GM12878 (cell line): ENCODE results near the gene MYO7A. TPM values are rescaled to one million over a fixed set of nuclear protein-coding genes. Genes with fewer than 3 reads are reported as not detected.

Source experiments
- ATAC-seq: fragments of 200-7000 bp; cut with Tn5 transposase; 3 replicates; pipeline ENCODE4 v1.9.1; 2020; ENCODE audit warnings: mild to moderate bottlenecking, moderate library complexity
- BruUV-seq: library from RNA; stranded (reverse); fragments of 400-500 nt; replicated peaks from 2 replicates; lab custom pipeline; 2021; lab: Mats Ljungman, UMichigan
- CTCF ChIA-PET: fragments of 300-600 bp; sonication (Branson Sonifier 250); formaldehyde crosslinking; extraction: SDS; loops from one replicate; lab custom pipeline; 2021; ENCODE audit warnings: inconsistent platforms; lab: Yijun Ruan, JAX
- POLR2A ChIA-PET: fragments of 350-600 bp; formaldehyde crosslinking; extraction: SDS; loops from one replicate; lab custom pipeline; 2021; ENCODE audit warnings: inconsistent platforms; lab: Charles Lee
- RAD21 ChIA-PET: fragments of 300-600 bp; sonication (Branson Sonifier 250); formaldehyde crosslinking; loops from one replicate; lab custom pipeline; 2023; ENCODE audit warnings: antibody characterized with exemption; ENCODE audit not compliant: unreplicated experiment; lab: Charles Lee
- SMC1A ChIA-PET: fragments of 300-600 bp; sonication (Branson Sonifier 250); formaldehyde crosslinking; loops from one replicate; lab custom pipeline; 2023; ENCODE audit not compliant: unreplicated experiment, uncharacterized antibody; lab: Charles Lee
- DNase-seq: peaks from one replicate; pipeline ENCODE4 v3.0.0-alpha.2; 2011; ENCODE audit warnings: low read depth, low spot score
- FAIRE-seq: peaks from 3 replicates; lab custom pipeline; 2011; peaks lifted over from hg19 to GRCh38; lab: Jason Lieb, UNC
- H2AFZ ChIP-seq: 2 replicates; pipeline ENCODE4 v1.6.0; 2011; ENCODE audit warnings: low read depth, low read length, control low read depth; ENCODE audit not compliant: control insufficient read depth
- H3K27ac ChIP-seq: 2 replicates; pipeline ENCODE4 v1.5.1; 2011; ENCODE audit warnings: control low read depth; ENCODE audit not compliant: control insufficient read depth, insufficient read depth
- H3K27me3 ChIP-seq, 2 experiments: replicated peaks in 1 of 2; 2 replicates each; pipeline versions ENCODE4 v1.6.0 to v1.6.1; 2011; ENCODE audit warnings: low read length in 1 of 2; ENCODE audit not compliant: control insufficient read depth in 2 of 2, insufficient read depth in 2 of 2
- H3K36me3 ChIP-seq, 2 experiments: 2 replicates each; pipeline ENCODE4 v1.5.1; 2011; ENCODE audit warnings: low read length in 1 of 2; ENCODE audit not compliant: control insufficient read depth in 2 of 2, insufficient read depth in 2 of 2
- H3K4me1 ChIP-seq: 2 replicates; pipeline ENCODE4 v1.6.1; 2011; ENCODE audit warnings: mild to moderate bottlenecking, low read length, moderate library complexity, mixed read lengths; ENCODE audit not compliant: control insufficient read depth, insufficient read depth
- H3K4me2 ChIP-seq: 2 replicates; pipeline ENCODE4 v1.6.0; 2011; ENCODE audit warnings: control low read depth; ENCODE audit not compliant: control insufficient read depth, insufficient read depth
- H3K4me3 ChIP-seq: fragments of 200-600 bp; sonication (generic); 2 replicates; pipeline ENCODE4 v1.5.1; 2016
- H3K79me2 ChIP-seq: 2 replicates; pipeline ENCODE4 v1.6.0; 2011; ENCODE audit warnings: low read length; ENCODE audit not compliant: control insufficient read depth, insufficient read depth
- H3K9ac ChIP-seq: 2 replicates; pipeline ENCODE4 v1.8.0; 2011; ENCODE audit warnings: low read length, control low read depth, mixed read lengths; ENCODE audit not compliant: control insufficient read depth, insufficient read depth
- H3K9me3 ChIP-seq: replicated peaks from 3 replicates; pipeline ENCODE4 v1.5.1; 2011; ENCODE audit warnings: mild to moderate bottlenecking, low read length; ENCODE audit not compliant: control insufficient read depth, insufficient read depth
- H4K20me1 ChIP-seq: 2 replicates; pipeline ENCODE4 v1.6.0; 2011; ENCODE audit not compliant: control insufficient read depth, insufficient read depth
- DPF2 ChIP-seq: fragments of 450-650 bp; IDR thresholded peaks from 2 replicates; pipeline ENCODE4 v1.6.1; 2017; ENCODE audit warnings: mild to moderate bottlenecking
- MEF2B ChIP-seq: fragments of 450-650 bp; IDR thresholded peaks from 2 replicates; pipeline ENCODE4 v1.6.1; 2018; ENCODE audit warnings: mild to moderate bottlenecking, moderate library complexity; ENCODE audit not compliant: partially characterized antibody, poor library complexity, severe bottlenecking
- PAX5 ChIP-seq: IDR thresholded peaks from 2 replicates; pipeline ENCODE4 v1.6.1; 2011; ENCODE audit warnings: low read depth, low read length, borderline replicate concordance
- POLR2AphosphoS2 ChIP-seq: IDR thresholded peaks from 2 replicates; pipeline ENCODE4 v1.6.1; 2011; ENCODE audit warnings: low read depth, mild to moderate bottlenecking, low read length, improper control_type of control experiment, moderate library complexity
- TCF3 ChIP-seq: IDR thresholded peaks from 2 replicates; pipeline ENCODE4 v1.6.1; 2012; ENCODE audit warnings: low read depth, mild to moderate bottlenecking, low read length, borderline replicate concordance; ENCODE audit not compliant: insufficient read depth
- ZNF207 ChIP-seq: fragments of 450-650 bp; IDR thresholded peaks from 2 replicates; pipeline ENCODE4 v1.6.1; 2014; ENCODE audit warnings: antibody characterized with exemption, mild to moderate bottlenecking, borderline replicate concordance
- ZNF622 ChIP-seq: fragments of 450-650 bp; IDR thresholded peaks from 2 replicates; pipeline ENCODE4 v1.6.1; 2017; ENCODE audit warnings: mild to moderate bottlenecking, inconsistent platforms
- WGBS: methylation state at CpG from one replicate; pipeline ENCODE4 v1.1.6; 2016; ENCODE audit warnings: low lambda C conversion rate; ENCODE audit not compliant: insufficient replicate concordance, insufficient coverage; ENCODE audit errors: missing lambda C conversion rate; 5-methylcytosine and 5-hydroxymethylcytosine counted together
- in situ Hi-C: fragments of 300-500 bp; cut with MboI; formaldehyde crosslinking; loops from 9 replicates; pipeline ENCODE4 v1.14.3; 2018; ENCODE audit warnings: mixed read lengths
- intact Hi-C: fragments of 100-400 bp; cut with micrococcal nuclease; formaldehyde crosslinking; loops from one replicate; pipeline ENCODE4 v1.14.2; 2022; ENCODE audit not compliant: unreplicated experiment
- polyA plus RNA-seq, 11 experiments: library from polyadenylated mRNA; depleted of rRNA in 4 of 11; unstranded in 6 of 11; stranded (reverse) in 5 of 11; fragments of >200 nt; fragmentation: Nextera tagmentation in 4 of 11; fragmentation: Illumina TruSeq in 1 of 11; extraction: Ambion mirVana in 4 of 11; extraction: Trizol in 1 of 11; gene quantifications; 1 replicate in 1 of 11; 2 replicates in 10 of 11; pipeline versions ENCODE4 v1.2.1 to v1.2.3, GENCODE V29; 2011 to 2016; ENCODE audit warnings: inconsistent platforms in 2 of 11, missing spikeins in 2 of 11, low read depth in 1 of 11
- total RNA-seq, 4 experiments: library from RNA; depleted of rRNA in 3 of 4; stranded (reverse); fragments of >200 nt in 3 of 4; fragmentation: Illumina TruSeq in 1 of 4; extraction: Trizol in 1 of 4; gene quantifications; 2 replicates each; pipeline versions ENCODE4 v1.2.1 to v1.2.3, GENCODE V29; 2013 to 2021
- TF ChIP-seq, protein P1 (sequence below): fragments of 450-650 bp; IDR thresholded peaks from 2 replicates; pipeline ENCODE4 v1.6.1; 2014; ENCODE audit warnings: mild to moderate bottlenecking

Gene MYO7A
- total and polyA plus RNA-seq, 10 of the 15 experiments (the other 5 are each of a cell fraction or from before 2014, with no cell fraction given), result 0.01 to 0.21 (median 0.04) TPM; not detected in 6

DNA sequence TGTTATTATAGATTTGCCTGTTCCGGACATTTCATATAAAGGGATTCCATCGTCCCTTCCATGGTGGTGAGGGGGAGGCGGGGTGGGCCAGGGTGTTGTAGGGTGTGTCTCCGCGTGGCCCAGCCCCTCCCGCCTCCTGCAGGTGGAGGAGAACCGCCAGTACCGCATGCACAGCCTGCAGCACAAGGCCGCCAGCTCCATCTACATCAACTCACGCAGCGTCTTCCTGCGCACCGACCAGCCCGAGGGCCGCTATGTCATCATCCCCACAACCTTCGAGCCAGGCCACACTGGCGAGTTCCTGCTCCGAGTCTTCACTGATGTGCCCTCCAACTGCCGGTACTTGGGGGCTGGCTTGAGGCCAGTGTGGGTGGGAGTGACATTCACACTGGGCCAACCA lies 7.5 kb upstream of the MYO7A start:
- H3K27me3 ChIP-seq, result no peaks in the 10 kb centered on the region; a peak in 2 of 4 replicates
- TF ChIP-seq, protein P1, sequence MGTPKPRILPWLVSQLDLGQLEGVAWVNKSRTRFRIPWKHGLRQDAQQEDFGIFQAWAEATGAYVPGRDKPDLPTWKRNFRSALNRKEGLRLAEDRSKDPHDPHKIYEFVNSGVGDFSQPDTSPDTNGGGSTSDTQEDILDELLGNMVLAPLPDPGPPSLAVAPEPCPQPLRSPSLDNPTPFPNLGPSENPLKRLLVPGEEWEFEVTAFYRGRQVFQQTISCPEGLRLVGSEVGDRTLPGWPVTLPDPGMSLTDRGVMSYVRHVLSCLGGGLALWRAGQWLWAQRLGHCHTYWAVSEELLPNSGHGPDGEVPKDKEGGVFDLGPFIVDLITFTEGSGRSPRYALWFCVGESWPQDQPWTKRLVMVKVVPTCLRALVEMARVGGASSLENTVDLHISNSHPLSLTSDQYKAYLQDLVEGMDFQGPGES, result no peak
- TF ChIP-seq POLR2AphosphoS2 (no peak), TCF3 (no peak), ZNF207 (no peak), MEF2B (no peak), ZNF622 (no peak), DPF2 (no peak), PAX5 (no peak)
- FAIRE-seq, result no peak
- SMC1A ChIA-PET, result no interaction called here
- H3K27ac ChIP-seq, result no peak overlapping the region
- no peak for ATAC-seq
- no peaks in the 10 kb centered on the region for H3K79me2 ChIP-seq
- in situ Hi-C loops (no loop called here), intact Hi-C loops (no loop called here)
- H3K9ac ChIP-seq, result no peak overlapping the region
- RAD21 ChIA-PET, result no interaction called here
- H2AFZ ChIP-seq, result no peak overlapping the region
- DNase-seq, result no peak
- no peaks in the 10 kb centered on the region for H3K9me3 ChIP-seq
- H3K4me1 ChIP-seq, result no peaks in the 10 kb centered on the region
- 55% methylated on average over 15 of the region's 19 CpGs for WGBS
- CTCF ChIA-PET, result no interaction called here
- POLR2A ChIA-PET, result no interaction called here
- no peaks in the 10 kb centered on the region for H4K20me1 ChIP-seq
- no peak overlapping the region for H3K4me2 ChIP-seq
- BruUV-seq, result no TSS peak
- H3K36me3 ChIP-seq, result no peaks in the 10 kb centered on the region
- H3K4me3 ChIP-seq, result no peak overlapping the region
